Sciatic nerve (tissue), 2 donors: ENCODE measurements around the gene SVBP. TPM values are rescaled to one million over a fixed set of nuclear protein-coding genes. Genes with fewer than 3 reads are reported as not detected.

ENCODE experiments used
- ATAC-seq: fragments of 200-7000 bp; cut with Tn5 transposase; one replicate; pipeline ENCODE4 v1.9.1; 2020; ENCODE audit warnings: mild to moderate bottlenecking, moderate library complexity
- DNase-seq: peaks from one replicate; pipeline ENCODE4 v3.0.0-alpha.2; 2020; ENCODE audit warnings: low spot score
- intact Hi-C: fragments of 100-400 bp; cut with DNase I; formaldehyde crosslinking; loops from one replicate; pipeline ENCODE4 v1.14.2; 2022
- total RNA-seq: library from RNA; stranded (reverse); fragmentation: NEBNext Ultra II Directional; extraction: Animal tissue kit (Norgen Biotek cat#: 25700); gene quantifications from one replicate; pipeline ENCODE4 v1.2.1, GENCODE V29; 2021
- donor health status: DM: no; HTN: no; CAD: no.
- donor health status: DM: no; HTN: no; CAD: no.

SVBP gene
- total RNA-seq, 1 donor from 2014 or later, result 36.6 TPM

- DNase-seq, result no peak
- no peak for ATAC-seq
- intact Hi-C loops, result no loop called here
Observed at GRCh38 chr1:42773420-42773819, 43.8 kb downstream of the SVBP start.

GRCh38 chr1:42769811-42770210 is 47.4 kb downstream of the SVBP start:
- ATAC-seq, result no peak
- intact Hi-C loops, result no loop called here

GRCh38 chr1:42768172-42768571 is 49.0 kb downstream of the SVBP start:
- DNase-seq (no peak), ATAC-seq (no peak)
- intact Hi-C loops, result no loop called here

More at GRCh38 chr1:42769811-42770210, 47.4 kb downstream of the SVBP start:
- no peak for DNase-seq

- ATAC-seq, result no peak
- intact Hi-C loops, result no loop called here
- no peak for DNase-seq
Observed at GRCh38 chr1:42767510-42768000, 49.6 kb downstream of the SVBP start.

GRCh38 chr1:42766741-42767509 is 50.3 kb downstream of the SVBP start, which contains the start of the genes C1orf50 and P3H1:
Gene C1orf50, plus strand, starts transcription at chr1:42767249. Its CDS starts 63 bp downstream, at chr1:42767312.
Gene P3H1, minus strand, starts transcription at chr1:42767028. Its CDS starts 57 bp downstream, at chr1:42766971.
- peak; percentile 100 for DNase-seq
- intact Hi-C loops, result no loop called here
- ATAC-seq, result peak; percentile 98

GRCh38 chr1:42765832-42766740 is 51.1 kb downstream of the SVBP start:
- DNase-seq (no peak), ATAC-seq (peak; percentile 23)
- intact Hi-C loops, result no loop called here

- no peak for ATAC-seq
- DNase-seq, result no peak
- intact Hi-C loops, result no loop called here
Observed at GRCh38 chr1:42765269-42765668, 51.9 kb downstream of the SVBP start.

- DNase-seq (no peak), ATAC-seq (no peak)
- intact Hi-C loops, result no loop called here
Observed at GRCh38 chr1:42762269-42762668, 54.9 kb downstream of the SVBP start.

GRCh38 chr1:42761567-42761966 is 55.6 kb downstream of the SVBP start:
- intact Hi-C loops, result no loop called here
- ATAC-seq (no peak), DNase-seq (no peak)

- intact Hi-C loops, result loop anchor here (5.0 kb wide), 1 partner anchor 77 kb away; the partner anchor contains the start of gene YBX1
- no peak for ATAC-seq
- DNase-seq, result no peak
Observed at GRCh38 chr1:42759114-42759513, 58.1 kb downstream of the SVBP start.

- intact Hi-C loops, result loop anchor here (5.0 kb wide), 1 partner anchor 76 kb away; the partner anchor contains the start of gene YBX1
- DNase-seq, result no peak
- ATAC-seq, result no peak
Observed at GRCh38 chr1:42758641-42759040, 58.6 kb downstream of the SVBP start.

GRCh38 chr1:42757892-42758275 is 59.3 kb downstream of the SVBP start:
- DNase-seq (no peak), ATAC-seq (no peak)
- intact Hi-C loops, result loop anchor here (5.0 kb wide), 1 partner anchor 76 kb away; the partner anchor contains the start of gene YBX1

Other genes starting within 250 kb of the SVBP start
- gene PPIH, start 159.0 kb downstream of the SVBP start, total RNA-seq, result 20.6 TPM
- gene YBX1, start 135.0 kb downstream of the SVBP start, total RNA-seq, result 439 TPM
- 243 TPM for gene CLDN19, start 77.2 kb downstream of the SVBP start, total RNA-seq
- 45.6 TPM for gene P3H1, start 50.4 kb downstream of the SVBP start, total RNA-seq
- 10.8 TPM for gene C1orf50, start 50.1 kb downstream of the SVBP start, total RNA-seq
- 0.31 TPM for gene TMEM269, start 32.4 kb downstream of the SVBP start, total RNA-seq
- gene ERMAP, start 275 bp downstream of the SVBP start, total RNA-seq, result 11.2 TPM
- 9.7 TPM for gene ZNF691, start 29.2 kb upstream of the SVBP start, total RNA-seq
- 968 TPM for gene SLC2A1, start 141.5 kb upstream of the SVBP start, total RNA-seq